ENCODE measurements around the gene ERC2.
"Not testable (repeated sequence)": the region's sequence is repeated elsewhere in the genome, so short reads cannot be mapped to it uniquely, and the experiment has no call there.

DNA sequence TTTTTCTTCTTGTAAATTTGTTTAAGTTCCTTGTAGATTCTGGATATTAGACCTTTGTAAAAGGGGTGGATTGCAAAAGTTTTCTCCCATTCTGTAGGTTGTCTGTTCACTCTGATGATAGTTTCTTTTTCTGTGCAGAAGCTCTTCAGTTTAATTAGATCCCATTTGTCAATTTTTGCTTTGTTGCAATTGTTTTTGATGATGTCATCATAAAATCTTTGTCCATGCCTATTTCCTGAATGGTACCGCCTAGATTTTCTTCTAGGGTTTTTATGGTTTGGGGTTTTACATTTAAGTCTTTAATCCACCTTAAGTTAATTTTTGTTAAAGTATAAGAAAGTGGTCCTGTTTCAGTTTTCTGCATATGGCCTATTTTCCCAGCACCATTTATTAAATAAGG lies 401.9 kb downstream of the ERC2 start:
- TF ChIP-seq, protein P1, sequence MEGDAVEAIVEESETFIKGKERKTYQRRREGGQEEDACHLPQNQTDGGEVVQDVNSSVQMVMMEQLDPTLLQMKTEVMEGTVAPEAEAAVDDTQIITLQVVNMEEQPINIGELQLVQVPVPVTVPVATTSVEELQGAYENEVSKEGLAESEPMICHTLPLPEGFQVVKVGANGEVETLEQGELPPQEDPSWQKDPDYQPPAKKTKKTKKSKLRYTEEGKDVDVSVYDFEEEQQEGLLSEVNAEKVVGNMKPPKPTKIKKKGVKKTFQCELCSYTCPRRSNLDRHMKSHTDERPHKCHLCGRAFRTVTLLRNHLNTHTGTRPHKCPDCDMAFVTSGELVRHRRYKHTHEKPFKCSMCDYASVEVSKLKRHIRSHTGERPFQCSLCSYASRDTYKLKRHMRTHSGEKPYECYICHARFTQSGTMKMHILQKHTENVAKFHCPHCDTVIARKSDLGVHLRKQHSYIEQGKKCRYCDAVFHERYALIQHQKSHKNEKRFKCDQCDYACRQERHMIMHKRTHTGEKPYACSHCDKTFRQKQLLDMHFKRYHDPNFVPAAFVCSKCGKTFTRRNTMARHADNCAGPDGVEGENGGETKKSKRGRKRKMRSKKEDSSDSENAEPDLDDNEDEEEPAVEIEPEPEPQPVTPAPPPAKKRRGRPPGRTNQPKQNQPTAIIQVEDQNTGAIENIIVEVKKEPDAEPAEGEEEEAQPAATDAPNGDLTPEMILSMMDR (IDR thresholded peaks at IDR 0.05), result not testable (repeated sequence)
- not testable (repeated sequence) for TF ChIP-seq ZFX (IDR thresholded peaks at IDR 0.05; ENCODE audit: borderline replicate concordance)

All from 22Rv1 (cell line).